NCI-H146 treated with DMSO at 0.1 percent for 48 hours (cell line): ENCODE data around the gene SYTL3.

Experiments used
- DNase-seq: peaks from one replicate; lab custom pipeline; 2025; ENCODE audit not compliant: unreplicated experiment; lab: John Stamatoyannopoulos, UW

Gene SYTL3

GRCh38 chr6:158756977-158757752 lies 107.3 kb downstream of the SYTL3 start:
- no peak for DNase-seq

DNA sequence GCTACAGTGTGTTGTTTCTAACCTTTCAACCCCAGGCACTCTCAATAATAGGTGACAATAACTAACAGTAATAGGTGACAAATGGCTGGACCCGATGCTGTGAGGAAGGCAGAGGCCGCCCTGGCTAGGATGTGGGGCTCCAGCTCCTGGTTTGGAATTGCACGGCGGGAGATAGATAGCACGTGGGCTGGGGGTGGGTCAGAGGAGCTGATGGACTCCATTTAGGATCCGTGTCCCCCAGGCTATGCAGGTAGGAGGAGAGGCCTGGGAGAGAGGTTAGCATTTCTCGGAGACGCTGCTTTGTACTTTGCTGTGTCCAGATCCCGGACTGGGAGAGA lies 107.9 kb downstream of the SYTL3 start:
- DNase-seq, result peak; percentile 68

- peak; percentile 93 for DNase-seq
These were observed 108.6 kb downstream of the SYTL3 start for GRCh38 chr6:158758451-158758860.

GRCh38 chr6:158758941-158759479 lies 109.2 kb downstream of the SYTL3 start:
- no peak for DNase-seq

GRCh38 chr6:158759966-158760617 lies 110.2 kb downstream of the SYTL3 start:
- no peak for DNase-seq

- no peak for DNase-seq
These were observed 110.9 kb downstream of the SYTL3 start for GRCh38 chr6:158760618-158761250.

DNA sequence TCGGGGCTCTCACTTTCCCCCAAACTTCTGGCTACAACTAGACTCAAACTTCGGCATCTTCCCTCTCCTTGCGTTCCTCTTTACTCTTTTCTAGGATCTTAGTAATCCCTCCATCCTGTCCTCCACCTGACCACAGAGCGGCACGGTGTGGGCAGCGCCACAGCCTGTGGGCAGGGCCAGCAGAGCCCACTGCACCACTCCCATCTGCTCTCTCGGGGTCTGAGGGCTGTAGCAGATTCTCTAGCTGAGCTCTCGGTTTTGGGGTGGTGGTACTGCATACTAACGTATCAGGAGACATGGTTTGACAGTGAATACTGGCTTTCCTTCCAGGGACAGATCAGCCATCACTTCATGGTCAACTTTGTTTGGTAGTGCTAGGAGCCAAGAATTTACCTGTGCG lies 111.9 kb downstream of the SYTL3 start:
- DNase-seq, result no peak

DNA sequence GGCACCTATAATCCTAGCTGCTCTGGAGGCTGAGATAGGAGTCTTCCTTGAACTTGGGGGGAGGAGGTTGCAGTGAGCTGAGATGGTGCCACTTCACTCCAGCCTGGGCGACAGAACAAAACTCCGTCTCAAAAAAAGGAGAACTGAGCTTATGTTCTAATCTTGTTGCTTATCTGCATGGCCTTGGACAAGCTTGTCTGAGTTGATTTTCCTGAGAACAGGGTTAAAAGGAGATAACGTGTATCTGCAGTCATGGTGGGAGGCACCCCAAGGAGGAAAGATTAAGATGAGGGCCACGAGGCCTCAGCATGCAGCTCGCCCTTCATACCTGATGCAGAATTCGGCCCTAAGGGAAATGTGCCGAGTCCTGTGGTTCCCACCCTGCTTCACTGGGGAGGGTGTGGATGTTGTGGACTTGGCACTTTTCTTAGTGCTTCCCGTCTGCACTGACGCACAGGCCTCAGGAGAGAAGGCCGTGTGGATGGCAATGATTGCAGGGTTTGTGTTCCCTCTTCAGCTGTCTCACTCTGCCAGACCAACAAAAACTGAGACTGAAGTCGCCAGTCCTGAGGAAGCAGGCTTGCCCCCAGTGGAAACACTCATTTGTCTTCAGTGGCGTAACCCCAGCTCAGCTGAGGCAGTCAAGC lies 113.1 kb downstream of the SYTL3 start:
- DNase-seq, result no peak

- DNase-seq, result no peak
These were observed 113.8 kb downstream of the SYTL3 start for GRCh38 chr6:158763434-158764182.

DNA sequence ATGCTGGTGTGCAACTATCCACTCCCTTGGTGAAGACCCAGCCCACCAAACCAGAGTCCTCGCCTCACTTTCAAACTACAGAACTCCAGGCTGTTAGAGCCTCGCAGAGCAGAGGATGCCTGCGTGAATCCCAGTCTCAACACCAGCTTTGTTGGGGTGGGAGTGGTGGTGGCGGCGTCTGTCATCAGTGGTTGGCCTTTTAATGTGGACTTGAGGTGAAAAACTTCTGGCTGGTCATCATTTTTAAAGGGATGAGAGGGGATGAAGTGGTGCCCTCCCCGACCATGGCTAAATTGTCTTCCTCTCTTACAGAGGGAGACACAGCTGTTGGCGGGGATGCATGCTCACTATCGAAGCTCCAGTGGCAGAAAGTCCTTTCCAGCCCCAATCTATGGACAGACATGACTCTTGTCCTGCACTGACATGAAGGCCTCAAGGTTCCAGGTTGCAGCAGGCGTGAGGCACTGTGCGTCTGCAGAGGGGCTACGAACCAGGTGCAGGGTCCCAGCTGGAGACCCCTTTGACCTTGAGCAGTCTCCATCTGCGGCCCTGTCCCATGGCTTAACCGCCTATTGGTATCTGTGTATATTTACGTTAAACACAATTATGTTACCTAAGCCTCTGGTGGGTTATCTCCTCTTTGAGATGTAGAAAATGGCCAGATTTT lies 114.5 kb downstream of the SYTL3 start:
- DNase-seq, result no peak

DNA sequence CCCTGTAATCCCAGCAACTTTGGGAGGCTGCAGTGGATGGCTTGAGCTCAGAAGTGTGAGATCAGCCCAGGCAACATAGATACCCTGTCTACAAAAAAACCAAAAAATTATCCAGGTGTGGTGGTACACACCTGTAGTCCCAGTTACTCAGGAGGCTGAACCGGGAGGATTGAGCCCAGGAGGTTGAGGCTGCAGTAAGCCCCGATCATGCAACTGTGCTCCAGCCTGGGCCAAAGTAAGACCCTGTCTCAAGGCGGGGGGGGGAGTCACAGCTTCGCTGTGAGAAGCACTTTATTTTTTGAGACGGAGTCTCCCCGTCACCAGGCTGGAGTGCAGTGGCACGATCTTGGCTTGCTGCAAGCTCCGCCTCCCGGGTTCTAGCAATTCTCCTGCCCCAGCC lies 115.1 kb downstream of the SYTL3 start:
- no peak for DNase-seq

GRCh38 chr6:158765499-158766068 lies 115.7 kb downstream of the SYTL3 start:
- DNase-seq, result no peak

- no peak for DNase-seq
These were observed 117.0 kb downstream of the SYTL3 start for GRCh38 chr6:158766621-158767455.

- DNase-seq, result no peak
These were observed 117.9 kb downstream of the SYTL3 start for GRCh38 chr6:158767709-158768108.

DNA sequence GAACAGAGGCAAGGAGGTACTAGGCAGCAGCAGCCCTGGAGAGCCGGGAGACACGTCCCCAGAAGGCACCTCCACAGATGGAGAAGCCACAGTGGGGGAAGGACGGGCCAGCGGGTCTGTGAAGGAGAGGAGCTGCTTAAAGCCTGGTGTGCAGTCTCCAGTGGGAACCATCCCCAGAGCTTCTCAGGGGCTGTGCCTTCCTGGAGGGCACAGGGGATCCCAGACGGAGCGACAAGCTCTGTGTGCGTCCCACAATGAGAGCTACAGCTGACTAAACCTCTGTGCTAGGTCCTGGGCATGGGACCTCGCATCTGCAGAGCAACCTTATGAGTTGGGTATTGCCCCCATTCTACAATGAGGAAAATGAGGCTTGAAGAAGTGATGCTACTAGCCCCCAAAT lies 118.6 kb downstream of the SYTL3 start:
- no peak for DNase-seq

DNA sequence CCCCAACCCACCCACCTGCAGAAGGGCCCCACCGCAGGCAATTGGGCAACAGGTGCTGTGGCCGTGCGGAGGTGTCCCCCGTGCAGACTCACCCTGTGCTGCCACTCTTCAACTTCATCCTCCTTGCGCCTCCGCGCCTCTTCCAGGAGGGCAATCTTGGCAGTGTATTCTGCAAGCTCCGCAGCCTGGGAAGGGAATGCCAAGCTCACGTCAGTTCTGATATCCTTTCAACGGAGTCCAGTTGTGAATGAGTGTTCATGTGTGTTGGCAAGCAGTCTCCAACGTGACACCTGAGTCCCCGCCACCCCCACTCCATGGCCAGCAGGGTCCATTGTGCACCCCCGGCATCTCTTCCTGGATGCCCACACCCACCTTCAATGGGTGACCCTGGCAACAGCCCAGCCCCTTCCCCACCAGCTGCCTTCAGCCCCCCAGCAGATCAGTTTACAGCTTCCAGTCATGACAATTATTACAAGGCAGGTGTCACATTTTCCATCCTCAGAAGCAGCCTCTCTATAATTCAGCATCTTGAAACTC lies 119.4 kb downstream of the SYTL3 start:
- no peak for DNase-seq

- peak; percentile 51 for DNase-seq
These were observed 120.0 kb downstream of the SYTL3 start for GRCh38 chr6:158769771-158770432.
